ENCODE measurements around the gene IL3RA. TPM values are rescaled to one million over a fixed set of nuclear protein-coding genes. Genes with fewer than 3 reads are reported as not detected.
A peak's percentile ranks its signal among the peaks of the same experiment; 100 is the strongest.

The IL3RA gene
- total RNA-seq, 1 experiment from 2014 or later, result 0.26 TPM

- TF ChIP-seq TEAD1 (CRISPR knock-in tag; IDR thresholded peaks at IDR 0.05), result peak; percentile 74; the same call in 1 of the 2 replicates
- no peak for TF ChIP-seq ZNF219 (CRISPR knock-in tag; IDR thresholded peaks at IDR 0.05; ENCODE audit: borderline replicate concordance)
- no peak for TF ChIP-seq ATF3 (CRISPR knock-in tag; conservative IDR thresholded peaks at IDR 0.05)
- TF ChIP-seq ZNF671 (CRISPR knock-in tag; IDR thresholded peaks at IDR 0.05), result no peak; the same call in 1 of the 2 replicates
- TF ChIP-seq ATF2 (CRISPR knock-in tag; IDR thresholded peaks at IDR 0.05; ENCODE audit: borderline replicate concordance, low read depth), result no peak
- no peak; the same call in 1 of the 2 replicates for TF ChIP-seq ZNF425 (CRISPR knock-in tag; conservative IDR thresholded peaks at IDR 0.05)
- TF ChIP-seq ZNF532 (CRISPR knock-in tag; IDR thresholded peaks at IDR 0.05; ENCODE audit: borderline replicate concordance), result 0 out of 2 replicates have a peak, but pooled peaks have one; percentile 58
- TF ChIP-seq ZBTB43 (CRISPR knock-in tag; IDR thresholded peaks at IDR 0.05), result 0 out of 2 replicates have a peak, but pooled peaks have one; percentile 9
- TF ChIP-seq IRF2 (CRISPR knock-in tag; IDR thresholded peaks at IDR 0.05; ENCODE audit: borderline replicate concordance, low read depth), result no peak
- no peak for TF ChIP-seq GTF2I (CRISPR knock-in tag; conservative IDR thresholded peaks at IDR 0.05)
- no peak for TF ChIP-seq CTCF (IDR thresholded peaks at IDR 0.05)
- TF ChIP-seq ZNF416 (CRISPR knock-in tag; IDR thresholded peaks at IDR 0.05), result peak; percentile 69
- peak; percentile 74 for TF ChIP-seq IRF1 (CRISPR knock-in tag; IDR thresholded peaks at IDR 0.05)
- TF ChIP-seq MXD4 (CRISPR knock-in tag; IDR thresholded peaks at IDR 0.05; ENCODE audit: borderline replicate concordance), result no peak
- no peak for TF ChIP-seq SOX15 (CRISPR knock-in tag; IDR thresholded peaks at IDR 0.05)
- TF ChIP-seq SMAD4 (CRISPR knock-in tag; IDR thresholded peaks at IDR 0.05), result 0 out of 2 replicates have a peak, but pooled peaks have one; percentile 9
- peak; percentile 13; the same call in 1 of the 2 replicates for TF ChIP-seq TEAD4 (CRISPR knock-in tag; IDR thresholded peaks at IDR 0.05)
Measured at GRCh38 chrX:1391707-1392375, 55.3 kb downstream of the IL3RA start, which contains the start of gene SLC25A6 (continued).
